WTC11 (cell line): ENCODE measurements around the gene ZNF654. TPM values are rescaled to one million over a fixed set of nuclear protein-coding genes. Genes with fewer than 3 reads are reported as not detected.

ENCODE experiments used
- ATAC-seq: fragments of 200-7000 bp; cut with Tn5 transposase; 2 replicates; pipeline ENCODE4 v1.10.0; 2021; ENCODE audit warnings: mild to moderate bottlenecking, moderate library complexity
- CTCF ChIA-PET: fragments of 300-600 bp; sonication (Branson Sonifier 250); formaldehyde crosslinking; loops from one replicate; lab custom pipeline; 2021; ENCODE audit warnings: antibody characterized with exemption; lab: Charles Lee
- POLR2A ChIA-PET: fragments of 350-600 bp; sonication (Branson Sonifier 250); formaldehyde crosslinking; loops from one replicate; lab custom pipeline; 2021; ENCODE audit warnings: antibody characterized with exemption; lab: Charles Lee
- DNase-seq: peaks from one replicate; pipeline ENCODE4 v3.0.0; 2021; ENCODE audit warnings: low spot score
- H3K27ac Mint-ChIP-seq: 2 replicates; pipeline ENCODE4 v1.8.0; 2021; ENCODE audit warnings: mixed read lengths
- H3K27me3 Mint-ChIP-seq: 2 replicates; pipeline ENCODE4 v1.8.0; 2021; ENCODE audit warnings: low read depth, mild to moderate bottlenecking, moderate library complexity, mixed read lengths
- H3K36me3 Mint-ChIP-seq: 2 replicates; pipeline ENCODE4 v1.8.0; 2021; ENCODE audit warnings: mixed read lengths
- H3K4me1 Mint-ChIP-seq: 2 replicates; pipeline ENCODE4 v1.8.0; 2022; ENCODE audit warnings: mixed read lengths
- H3K4me3 Mint-ChIP-seq: 2 replicates; pipeline ENCODE4 v1.8.0; 2021; ENCODE audit warnings: mild to moderate bottlenecking, moderate library complexity, mixed read lengths
- H3K9me3 Mint-ChIP-seq: 2 replicates; pipeline ENCODE4 v1.8.0; 2021; ENCODE audit warnings: mixed read lengths
- ATF1 ChIP-seq: sonication (generic); formaldehyde crosslinking; IDR thresholded peaks from 2 replicates; pipeline ENCODE4 v1.8.1; 2023; ENCODE audit warnings: mild to moderate bottlenecking, moderate library complexity, missing genetic modification reagents
- ATF3 ChIP-seq: sonication (generic); formaldehyde crosslinking; conservative IDR thresholded peaks from 2 replicates; pipeline ENCODE4 v1.8.1; 2022; ENCODE audit warnings: mild to moderate bottlenecking, missing genetic modification reagents
- CBFB ChIP-seq: sonication (generic); formaldehyde crosslinking; IDR thresholded peaks from 2 replicates; pipeline ENCODE4 v1.8.1; 2022; ENCODE audit warnings: mild to moderate bottlenecking, low read depth, missing genetic modification reagents
- CDX4 ChIP-seq: fragments of 250-450 bp; sonication (Bioruptor Pico); IDR thresholded peaks from 2 replicates; pipeline ENCODE4 v1.9.0; 2021; ENCODE audit warnings: moderate library complexity, mild to moderate bottlenecking, inconsistent platforms, borderline replicate concordance
- CREM ChIP-seq: sonication (generic); formaldehyde crosslinking; IDR thresholded peaks from 2 replicates; pipeline ENCODE4 v1.8.1; 2022; ENCODE audit warnings: mild to moderate bottlenecking, missing genetic modification reagents, moderate library complexity
- CTCF ChIP-seq: fragments of 200-600 bp; IDR thresholded peaks from 2 replicates; pipeline ENCODE4 v1.8.0; 2022; ENCODE audit warnings: antibody characterized with exemption
- ETV6 ChIP-seq: sonication (generic); formaldehyde crosslinking; IDR thresholded peaks from 2 replicates; pipeline ENCODE4 v1.8.1; 2022; ENCODE audit warnings: mild to moderate bottlenecking, missing genetic modification reagents
- FOXK1 ChIP-seq: sonication (generic); formaldehyde crosslinking; IDR thresholded peaks from 2 replicates; pipeline ENCODE4 v1.8.0; 2022; ENCODE audit warnings: mild to moderate bottlenecking, moderate library complexity, missing genetic modification reagents
- FOXP1 ChIP-seq: sonication (generic); formaldehyde crosslinking; IDR thresholded peaks from 2 replicates; pipeline ENCODE4 v1.8.0; 2022; ENCODE audit warnings: missing genetic modification reagents, mild to moderate bottlenecking, moderate library complexity, borderline replicate concordance
- FOXP4 ChIP-seq: sonication (generic); formaldehyde crosslinking; IDR thresholded peaks from 2 replicates; pipeline ENCODE4 v1.8.0; 2022; ENCODE audit warnings: mild to moderate bottlenecking, missing genetic modification reagents
- GABPB1 ChIP-seq: sonication (generic); formaldehyde crosslinking; IDR thresholded peaks from 2 replicates; pipeline ENCODE4 v1.8.1; 2023; ENCODE audit warnings: mild to moderate bottlenecking, missing genetic modification reagents
- GRHL2 ChIP-seq: fragments of 250-450 bp; sonication (Bioruptor Pico); IDR thresholded peaks from 2 replicates; pipeline ENCODE4 v1.8.0; 2022; ENCODE audit warnings: mild to moderate bottlenecking, moderate library complexity; ENCODE audit not compliant: insufficient replicate concordance, severe bottlenecking
- GTF2I ChIP-seq: fragments of 250-450 bp; sonication (Bioruptor Pico); conservative IDR thresholded peaks from 2 replicates; pipeline ENCODE4 v1.4.0; 2021; ENCODE audit warnings: mild to moderate bottlenecking
- OVOL2 ChIP-seq: fragments of 250-450 bp; sonication (Bioruptor Pico); IDR thresholded peaks from 2 replicates; pipeline ENCODE4 v1.9.0; 2021; ENCODE audit warnings: mild to moderate bottlenecking, borderline replicate concordance
- PRDM15 ChIP-seq: sonication (generic); formaldehyde crosslinking; IDR thresholded peaks from 2 replicates; pipeline ENCODE4 v1.8.0; 2022; ENCODE audit warnings: missing genetic modification reagents
- PREB ChIP-seq: sonication (generic); formaldehyde crosslinking; IDR thresholded peaks from 2 replicates; pipeline ENCODE4 v1.8.1; 2022; ENCODE audit warnings: mild to moderate bottlenecking, missing genetic modification reagents, moderate library complexity, borderline replicate concordance
- SOX15 ChIP-seq: fragments of 250-450 bp; sonication (Bioruptor Pico); IDR thresholded peaks from 2 replicates; pipeline ENCODE4 v1.9.0; 2021; ENCODE audit warnings: mild to moderate bottlenecking
- ZNF219 ChIP-seq: sonication (generic); formaldehyde crosslinking; IDR thresholded peaks from 2 replicates; pipeline ENCODE4 v1.8.0; 2023; ENCODE audit warnings: missing genetic modification reagents, mild to moderate bottlenecking, borderline replicate concordance
- ZNF232 ChIP-seq: sonication (generic); formaldehyde crosslinking; IDR thresholded peaks from 2 replicates; pipeline ENCODE4 v1.8.0; 2022; ENCODE audit warnings: mild to moderate bottlenecking, missing genetic modification reagents
- ZNF425 ChIP-seq: fragments of 250-450 bp; sonication (Bioruptor Pico); conservative IDR thresholded peaks from 2 replicates; pipeline ENCODE4 v1.9.0; 2021; ENCODE audit warnings: mild to moderate bottlenecking
- total RNA-seq: library from RNA; stranded (reverse); gene quantifications from 3 replicates; pipeline ENCODE4 v1.2.3, GENCODE V29; 2021

The ZNF654 gene
- total RNA-seq, 1 experiment from 2014 or later: 7.0 TPM

- H3K27ac Mint-ChIP-seq: no peak overlapping the region
- peaks cover 6% of the 10 kb centered on the region for H3K4me1 Mint-ChIP-seq
- DNase-seq (no peak), ATAC-seq (no peak)
- no peaks in the 10 kb centered on the region for H3K27me3 Mint-ChIP-seq
- no peak overlapping the region for H3K4me3 Mint-ChIP-seq
- peaks cover 29% of the 10 kb centered on the region for H3K36me3 Mint-ChIP-seq
- POLR2A ChIA-PET: no interaction called here
- CTCF ChIA-PET: no interaction called here
- TF ChIP-seq ZNF219 (no peak), CDX4 (CRISPR knock-in tag) (no peak), PRDM15 (CRISPR knock-in tag) (no peak), CBFB (CRISPR knock-in tag) (no peak), GABPB1 (CRISPR knock-in tag) (no peak), FOXP1 (CRISPR knock-in tag) (no peak), ATF3 (CRISPR knock-in tag) (no peak), CTCF (no peak), ZNF425 (no peak), ZNF232 (CRISPR knock-in tag) (no peak), ETV6 (CRISPR knock-in tag) (no peak), OVOL2 (CRISPR knock-in tag) (no peak), GRHL2 (CRISPR knock-in tag) (no peak), GTF2I (CRISPR knock-in tag) (no peak), PREB (CRISPR knock-in tag) (no peak), ATF1 (CRISPR knock-in tag) (no peak), FOXK1 (CRISPR knock-in tag) (no peak), SOX15 (CRISPR knock-in tag) (no peak), FOXP4 (CRISPR knock-in tag) (no peak), CREM (CRISPR knock-in tag) (no peak)
- TF ChIP-seq, all 79 proteins: peak for 0
- H3K9me3 Mint-ChIP-seq: no peaks in the 10 kb centered on the region
Measured at GRCh38 chr3:88141458-88142083, 82.5 kb downstream of the ZNF654 start.
